SKM-1 treated with dmso at 0.1 percent for 144 hours (cell line): ENCODE data around the gene ZNF586.
"Not testable (repeated sequence)": the region's sequence is repeated elsewhere in the genome, so short reads cannot be mapped to it uniquely, and the experiment has no call there.

Source experiments
- DNase-seq: peaks from one replicate; lab custom pipeline; 2025; ENCODE audit not compliant: unreplicated experiment; lab: John Stamatoyannopoulos, UW

The ZNF586 gene

GRCh38 chr19:57821501-57821900, 52.0 kb downstream of the ZNF586 start:
- DNase-seq = not testable (repeated sequence)

GRCh38 chr19:57823155-57823554, 53.7 kb downstream of the ZNF586 start:
- not testable (repeated sequence) for DNase-seq

- DNase-seq = not testable (repeated sequence)
These were observed 54.1 kb downstream of the ZNF586 start for GRCh38 chr19:57823608-57824007.

GRCh38 chr19:57825511-57825910, 56.0 kb downstream of the ZNF586 start:
- no peak for DNase-seq

GRCh38 chr19:57829316-57829715, 59.8 kb downstream of the ZNF586 start:
- no peak for DNase-seq

GRCh38 chr19:57830071-57830602, 60.7 kb downstream of the ZNF586 start, which contains the start of gene ZNF587B:
ZNF587B (plus strand) TSS chr19:57830299; CDS start chr19:57830529, 230 bp downstream.
- no peak for DNase-seq
